HL-60/S4 treated with retinoic acid at 250 ng/mL for 4 days and 3 days (cell line): ENCODE data around the gene POU6F2.
"Not testable (repeated sequence)": the region's sequence is repeated elsewhere in the genome, so short reads cannot be mapped to it uniquely, and the experiment has no call there.

Experiments used
- in situ Hi-C: fragments of 300-500 bp; cut with MboI; formaldehyde crosslinking; loops from 2 replicates; pipeline ENCODE4 v1.7.0; 2022; ENCODE audit warnings: low sequenced_read_pairs

Gene POU6F2

GRCh38 chr7:39299695-39300094 is 322.0 kb downstream of the POU6F2 start:
- in situ Hi-C loops, result no loop called here

DNA sequence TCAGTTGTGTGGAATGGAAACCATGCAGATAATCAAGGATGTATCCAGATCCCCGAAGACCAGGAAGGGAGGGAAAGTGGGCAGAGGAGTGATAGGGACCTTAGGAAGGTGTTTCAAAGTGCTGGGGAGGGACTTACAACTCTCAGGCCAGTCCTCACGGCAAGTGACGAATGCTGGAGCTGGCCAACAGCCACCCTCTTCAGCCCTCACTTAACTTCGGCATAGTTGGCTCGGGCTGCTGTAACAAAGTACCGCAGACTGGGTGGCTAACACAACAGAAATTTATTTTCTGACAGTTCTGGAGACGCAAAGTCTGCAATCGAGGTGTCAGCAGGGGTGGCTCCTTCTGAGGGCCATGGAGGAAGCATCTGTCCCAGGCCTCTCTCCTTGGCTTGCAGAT is 322.6 kb downstream of the POU6F2 start:
- in situ Hi-C loops, result no loop called here

GRCh38 chr7:39301543-39301942 is 323.8 kb downstream of the POU6F2 start:
- in situ Hi-C loops, result no loop called here

DNA sequence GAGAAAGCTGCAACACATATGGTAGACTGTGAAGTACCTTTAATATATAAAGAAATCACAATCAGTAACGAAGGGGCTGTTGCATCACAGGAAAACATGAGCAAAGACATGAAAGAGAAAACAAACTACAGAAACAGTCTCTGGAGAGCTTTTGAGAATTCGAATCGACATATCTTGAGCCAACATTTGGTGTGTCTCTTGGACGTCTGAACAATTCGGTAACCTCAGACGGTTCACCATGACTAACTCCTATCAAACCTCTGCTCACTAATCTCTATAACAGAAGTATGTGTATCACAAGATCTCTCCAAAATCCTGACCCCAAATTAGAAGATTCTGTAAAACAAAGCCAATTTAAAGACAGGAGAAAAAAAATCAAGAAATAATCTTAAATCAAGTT is 326.5 kb downstream of the POU6F2 start:
- in situ Hi-C loops, result no loop called here

DNA sequence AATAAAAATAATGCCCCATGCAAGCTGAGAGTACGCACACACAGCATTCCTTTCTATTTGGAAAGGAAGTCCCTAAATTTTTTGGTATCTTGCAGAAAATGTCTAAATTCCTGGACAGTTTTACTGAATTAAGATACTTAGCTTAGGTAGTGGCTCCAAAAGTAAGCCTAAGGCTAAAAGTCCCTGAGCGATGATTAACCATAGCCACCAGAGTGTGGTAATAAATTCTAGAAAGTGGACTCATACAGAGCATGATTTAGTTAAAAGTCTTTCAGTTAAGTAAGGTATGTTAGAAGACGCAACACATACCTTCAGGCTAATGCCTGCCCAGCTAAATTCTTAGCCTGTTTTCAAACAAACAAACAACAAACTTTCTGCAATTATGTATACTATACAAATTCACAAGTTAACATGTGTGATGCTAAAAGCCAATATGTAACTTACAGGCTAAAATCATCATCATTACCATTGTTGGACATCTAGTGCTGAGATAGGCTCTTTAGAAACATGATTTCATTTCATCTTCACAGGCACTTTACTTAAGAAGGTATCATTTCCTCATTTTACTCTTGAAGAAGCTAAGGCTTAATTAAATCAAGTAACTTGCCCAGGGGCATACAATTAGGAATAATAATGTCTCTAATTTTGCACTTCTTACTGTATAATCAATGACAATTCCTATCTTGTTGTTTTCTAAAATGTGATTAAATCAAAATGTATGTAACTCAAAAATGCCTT is 327.1 kb downstream of the POU6F2 start:
- in situ Hi-C loops, result no loop called here

GRCh38 chr7:39306016-39306570 is 328.4 kb downstream of the POU6F2 start:
- in situ Hi-C loops, result no loop called here

- in situ Hi-C loops, result no loop called here
Observed at GRCh38 chr7:39310699-39311098, 333.0 kb downstream of the POU6F2 start.

GRCh38 chr7:39312254-39312989 is 334.7 kb downstream of the POU6F2 start:
- in situ Hi-C loops, result no loop called here

DNA sequence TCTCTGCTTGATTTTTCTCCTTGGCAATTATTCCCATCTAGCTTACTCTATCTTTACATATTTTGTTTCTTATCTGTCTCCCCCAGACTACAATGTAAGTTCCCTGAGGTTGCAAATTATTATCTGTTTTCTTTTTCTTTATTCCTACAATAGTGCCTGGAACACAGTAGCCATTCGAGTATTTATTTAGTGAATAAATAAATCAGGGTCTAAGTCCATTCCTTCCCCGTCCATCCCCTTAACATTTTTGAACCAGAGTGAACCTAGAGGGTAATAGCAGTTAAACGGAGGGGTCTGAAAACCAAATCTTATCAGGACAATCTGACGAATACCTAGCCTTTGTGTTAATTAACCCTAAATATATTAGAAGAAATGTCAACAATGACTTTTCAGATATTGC is 335.7 kb downstream of the POU6F2 start:
- in situ Hi-C loops, result no loop called here

DNA sequence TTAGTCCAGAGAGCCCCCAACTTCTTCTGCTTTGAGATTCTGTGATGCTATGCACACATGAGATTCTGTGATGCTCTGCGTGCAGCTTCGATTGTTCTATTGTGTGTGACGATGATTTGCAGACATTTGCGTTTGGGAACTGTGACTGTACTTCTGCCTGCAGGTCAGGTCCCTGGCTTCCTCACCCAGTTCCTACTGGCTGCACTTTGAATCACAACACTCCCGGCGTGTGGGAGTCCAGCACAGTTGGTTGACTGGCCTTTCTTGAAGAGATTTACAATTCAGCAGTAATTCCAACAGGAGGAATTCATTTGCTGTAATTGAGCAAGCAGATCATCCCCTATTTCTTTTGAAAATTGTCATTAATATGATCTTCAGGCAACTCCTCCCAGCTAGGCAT is 336.3 kb downstream of the POU6F2 start:
- in situ Hi-C loops, result no loop called here

- in situ Hi-C loops, result no loop called here
Observed at GRCh38 chr7:39317107-39317506, 339.4 kb downstream of the POU6F2 start.

GRCh38 chr7:39317896-39318295 is 340.2 kb downstream of the POU6F2 start:
- in situ Hi-C loops, result no loop called here

DNA sequence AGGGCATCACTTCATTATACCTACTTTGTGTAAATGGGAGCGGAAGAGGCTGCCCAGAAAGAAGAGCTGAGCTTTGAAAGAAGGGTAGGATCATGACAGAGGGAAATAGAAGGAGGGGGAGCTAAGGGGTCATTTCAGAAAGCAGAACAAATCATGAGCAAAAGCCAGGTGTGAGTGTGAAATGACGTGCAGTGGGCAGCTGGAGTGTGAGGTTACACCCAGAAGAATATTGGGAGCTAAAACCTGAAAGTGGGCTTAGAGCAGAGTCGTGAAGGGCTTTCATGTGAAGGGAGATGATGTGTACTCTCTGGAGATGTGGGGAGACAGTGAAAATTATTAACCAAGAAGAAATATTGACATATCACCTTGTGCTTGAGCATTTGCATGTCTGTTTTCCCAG is 343.5 kb downstream of the POU6F2 start:
- in situ Hi-C loops, result no loop called here

GRCh38 chr7:39321909-39322498 is 344.3 kb downstream of the POU6F2 start:
- in situ Hi-C loops, result no loop called here

DNA sequence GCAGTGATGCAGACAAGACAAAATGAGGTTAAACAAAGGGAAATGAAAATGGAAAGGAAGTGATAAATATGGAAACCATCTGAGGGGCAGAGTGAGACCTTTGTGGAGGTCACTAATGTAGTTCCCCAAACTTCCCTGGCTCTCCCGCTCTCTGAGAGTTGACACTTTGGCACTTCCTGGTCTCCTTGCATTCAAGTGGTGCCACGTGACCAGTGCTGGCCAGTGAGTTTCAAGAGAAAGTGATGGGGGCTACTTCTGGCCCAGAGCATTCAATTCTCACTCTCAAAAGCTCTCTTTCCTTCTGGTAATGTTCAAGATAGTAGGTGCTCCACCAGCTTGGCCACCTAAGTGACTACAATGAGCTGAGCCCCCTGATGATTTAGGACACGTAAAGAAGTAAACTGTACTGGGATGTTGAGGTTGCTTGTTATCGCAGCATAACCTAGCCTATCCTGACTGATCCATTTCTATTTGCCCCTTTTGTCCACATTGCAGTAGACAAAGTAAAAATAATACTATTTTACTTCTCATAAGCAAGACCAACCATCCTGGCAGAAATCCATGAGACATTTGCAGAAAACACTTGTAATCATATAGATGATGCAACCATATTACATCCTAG is 346.5 kb downstream of the POU6F2 start:
- in situ Hi-C loops, result no loop called here

GRCh38 chr7:39331607-39332006 is 353.9 kb downstream of the POU6F2 start:
- in situ Hi-C loops, result not testable (repeated sequence)

- in situ Hi-C loops, result no loop called here
Observed at GRCh38 chr7:39332142-39332541, 354.4 kb downstream of the POU6F2 start.

GRCh38 chr7:39333701-39334100 is 356.0 kb downstream of the POU6F2 start:
- in situ Hi-C loops, result no loop called here

DNA sequence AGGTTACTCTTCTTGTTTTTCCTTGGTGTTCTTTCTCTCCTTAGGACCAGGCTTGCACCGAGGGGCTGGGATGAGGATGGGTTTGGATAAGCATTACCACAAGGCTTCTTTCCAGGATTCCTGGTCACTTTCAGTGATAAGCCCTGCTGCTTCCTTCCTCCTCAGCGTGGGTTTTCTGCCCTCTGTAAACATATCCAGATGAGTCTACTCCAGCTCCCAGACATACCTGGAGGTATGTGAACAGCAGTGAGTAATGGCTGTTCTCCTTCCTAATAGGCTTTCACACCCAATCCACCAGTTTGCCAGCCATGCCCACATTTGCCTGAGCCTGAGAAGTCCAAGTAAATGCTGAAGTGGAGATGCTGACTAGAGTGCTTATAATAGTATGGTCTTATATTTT is 358.7 kb downstream of the POU6F2 start:
- in situ Hi-C loops, result no loop called here

- in situ Hi-C loops, result no loop called here
Observed at GRCh38 chr7:39338716-39339115, 361.0 kb downstream of the POU6F2 start.

- in situ Hi-C loops, result no loop called here
Observed at GRCh38 chr7:39339591-39339990, 361.9 kb downstream of the POU6F2 start.
